ENCODE data around the gene LAG3. TPM values are rescaled to one million over a fixed set of nuclear protein-coding genes. Genes with fewer than 3 reads are reported as not detected.
A peak's percentile ranks its signal among the peaks of the same experiment; 100 is the strongest.

LAG3 gene
- polyA plus RNA-seq, 1 donor (not counting 4 experiments of a cell fraction or from before 2014, with no cell fraction given) = 0.09 TPM

GRCh38 chr12:6827437-6827911 is 55.2 kb downstream of the LAG3 start:
- Histone ChIP-seq H3K4me3 (ENCODE audit: control insufficient read depth in 2 of 3, extremely low read depth in 1 of 3, insufficient read depth in 2 of 3, low read depth in 1 of 3, low read length in 3 of 3) (no peak overlapping the region), H3K79me2 (ENCODE audit: control insufficient read depth, insufficient read depth, low read length) (no peaks in the 10 kb centered on the region), H3K9me3 (ENCODE audit: control insufficient read depth, low read depth, low read length) (no peaks in the 10 kb centered on the region), H3K27me3 (ENCODE audit: control insufficient read depth, extremely low read depth, insufficient read depth, low read length) (peaks cover 64% of the 10 kb centered on the region), H3K27ac (ENCODE audit: control insufficient read depth, insufficient read depth, low read length) (no peak overlapping the region), H3K9me1 (ENCODE audit: control insufficient read depth, extremely low read depth, insufficient read depth, low read length) (no peaks in the 10 kb centered on the region), H3K36me3 (ENCODE audit: control insufficient read depth in 2 of 2, extremely low read depth in 1 of 2, insufficient read depth in 2 of 2, low read length in 2 of 2) (no peaks in the 10 kb centered on the region), H4K20me1 (ENCODE audit: control insufficient read depth, extremely low read depth, insufficient read depth, low read length) (no peaks in the 10 kb centered on the region), H3K4me2 (ENCODE audit: control insufficient read depth, extremely low read depth, insufficient read depth, low read depth, low read length) (no peak overlapping the region), H3K9ac (ENCODE audit: control insufficient read depth, extremely low read depth, insufficient read depth, low read length) (no peak overlapping the region), H2AFZ (ENCODE audit: control insufficient read depth, low read length) (peak overlapping the region; percentile 35), H3K4me1 (ENCODE audit: control insufficient read depth, extremely low read depth, insufficient read depth, low read length) (peaks cover 12% of the 10 kb centered on the region)
- TF ChIP-seq EZH2 (IDR thresholded peaks at IDR 0.05; ENCODE audit: low read length) = no peak
- TF ChIP-seq, protein P1, sequence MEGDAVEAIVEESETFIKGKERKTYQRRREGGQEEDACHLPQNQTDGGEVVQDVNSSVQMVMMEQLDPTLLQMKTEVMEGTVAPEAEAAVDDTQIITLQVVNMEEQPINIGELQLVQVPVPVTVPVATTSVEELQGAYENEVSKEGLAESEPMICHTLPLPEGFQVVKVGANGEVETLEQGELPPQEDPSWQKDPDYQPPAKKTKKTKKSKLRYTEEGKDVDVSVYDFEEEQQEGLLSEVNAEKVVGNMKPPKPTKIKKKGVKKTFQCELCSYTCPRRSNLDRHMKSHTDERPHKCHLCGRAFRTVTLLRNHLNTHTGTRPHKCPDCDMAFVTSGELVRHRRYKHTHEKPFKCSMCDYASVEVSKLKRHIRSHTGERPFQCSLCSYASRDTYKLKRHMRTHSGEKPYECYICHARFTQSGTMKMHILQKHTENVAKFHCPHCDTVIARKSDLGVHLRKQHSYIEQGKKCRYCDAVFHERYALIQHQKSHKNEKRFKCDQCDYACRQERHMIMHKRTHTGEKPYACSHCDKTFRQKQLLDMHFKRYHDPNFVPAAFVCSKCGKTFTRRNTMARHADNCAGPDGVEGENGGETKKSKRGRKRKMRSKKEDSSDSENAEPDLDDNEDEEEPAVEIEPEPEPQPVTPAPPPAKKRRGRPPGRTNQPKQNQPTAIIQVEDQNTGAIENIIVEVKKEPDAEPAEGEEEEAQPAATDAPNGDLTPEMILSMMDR (optimal IDR thresholded peaks at IDR 0.05 in 1 of 3, IDR thresholded peaks at IDR 0.05 in 1 of 3, conservative IDR thresholded peaks at IDR 0.05 in 1 of 3; ENCODE audit: extremely low read depth in 1 of 3, insufficient read depth in 2 of 3, low read length in 3 of 3) = no peak
- dilution Hi-C loops (cut with MboI; ENCODE audit: extremely low pct_ligation_motif_present, low sequenced_read_pairs) = no loop called here
- DNase-seq (ENCODE audit: low read depth, low spot score) = no peak
- peak; percentile 92 for FAIRE-seq

Other genes with a start within 250 kb of the LAG3 start
- gene GAPDH, start 238.0 kb upstream of the LAG3 start, polyA plus RNA-seq = 8,390 to 11,361 TPM (median 8,495 TPM) in 3 replicates
- 0.67 to 1.0 TPM (median 0.75 TPM) in 3 replicates for gene IFFO1, start 216.5 kb upstream of the LAG3 start, polyA plus RNA-seq
- 85.9 to 108 TPM (median 94.4 TPM) in 3 replicates for gene NOP2, start 204.2 kb upstream of the LAG3 start, polyA plus RNA-seq
- 79.7 to 93.1 TPM (median 81.2 TPM) in 3 replicates for gene CHD4, start 165.1 kb upstream of the LAG3 start, polyA plus RNA-seq
- gene LPAR5, start 136.6 kb upstream of the LAG3 start, polyA plus RNA-seq = 6.7 to 11.7 TPM (median 8.3 TPM) in 3 replicates
- gene ACRBP, start 125.1 kb upstream of the LAG3 start, polyA plus RNA-seq = 0.07 to 0.21 TPM (median 0.09 TPM) in 3 replicates
- gene ING4, start 109.4 kb upstream of the LAG3 start, polyA plus RNA-seq = 25.5 to 31.6 TPM (median 30.4 TPM) in 3 replicates
- 29.0 to 44.0 TPM (median 29.8 TPM) in 3 replicates for gene ZNF384, start 83.1 kb upstream of the LAG3 start, polyA plus RNA-seq
- not detected in 3 replicates for gene PIANP, start 71.7 kb upstream of the LAG3 start, polyA plus RNA-seq
- 85.4 to 116 TPM (median 85.5 TPM) in 3 replicates for gene COPS7A, start 48.5 kb upstream of the LAG3 start, polyA plus RNA-seq
- 317 to 364 TPM (median 335 TPM) in 3 replicates for gene MLF2, start 19.4 kb upstream of the LAG3 start, polyA plus RNA-seq
- 80.6 to 140 TPM (median 119 TPM) in 3 replicates for gene PTMS, start 6.2 kb upstream of the LAG3 start, polyA plus RNA-seq
- gene CD4, start 17.0 kb downstream of the LAG3 start, polyA plus RNA-seq = 0.01 to 0.05 TPM in 2 of 3 replicates, not detected in the other
- gene GPR162, start 49.3 kb downstream of the LAG3 start, polyA plus RNA-seq = 0.05 to 0.10 TPM (median 0.09 TPM) in 3 replicates
- 3.9 to 5.7 TPM (median 4.2 TPM) in 3 replicates for gene P3H3, start 55.9 kb downstream of the LAG3 start, polyA plus RNA-seq
- gene GNB3, start 68.4 kb downstream of the LAG3 start, polyA plus RNA-seq = 0.41 to 0.94 TPM (median 0.80 TPM) in 3 replicates
- 2.1 to 16.9 TPM (median 15.0 TPM) in 3 replicates for gene CDCA3, start 78.8 kb downstream of the LAG3 start, polyA plus RNA-seq
- gene USP5, start 79.6 kb downstream of the LAG3 start, polyA plus RNA-seq = 58.3 to 84.1 TPM (median 67.2 TPM) in 3 replicates
- gene TPI1, start 95.0 kb downstream of the LAG3 start, polyA plus RNA-seq = 1,218 to 2,229 TPM (median 1,551 TPM) in 3 replicates
- 4.9 to 8.7 TPM (median 5.1 TPM) in 3 replicates for gene SPSB2, start 100.8 kb downstream of the LAG3 start, polyA plus RNA-seq
- 6.2 to 7.1 TPM (median 6.3 TPM) in 3 replicates for gene LRRC23, start 132.3 kb downstream of the LAG3 start, polyA plus RNA-seq
- 0.87 to 1.7 TPM (median 1.1 TPM) in 3 replicates for gene ENO2, start 142.1 kb downstream of the LAG3 start, polyA plus RNA-seq
- 4.8 to 7.8 TPM (median 6.2 TPM) in 3 replicates for gene ATN1, start 155.4 kb downstream of the LAG3 start, polyA plus RNA-seq
- gene RNU7-1, start 171.3 kb downstream of the LAG3 start, polyA plus RNA-seq = not detected in 3 replicates
- gene C12orf57, start 171.5 kb downstream of the LAG3 start, polyA plus RNA-seq = 121 to 211 TPM (median 137 TPM) in 3 replicates
- 18.7 to 21.0 TPM (median 19.7 TPM) in 3 replicates for gene PTPN6, start 178.8 kb downstream of the LAG3 start, polyA plus RNA-seq
- gene PHB2, start 198.1 kb downstream of the LAG3 start, polyA plus RNA-seq = 225 to 270 TPM (median 244 TPM) in 3 replicates
- gene EMG1, start 198.4 kb downstream of the LAG3 start, polyA plus RNA-seq = 61.6 to 104 TPM (median 76.9 TPM) in 3 replicates
- 51.0 to 69.1 TPM (median 52.0 TPM) in 3 replicates for gene LPCAT3, start 246.0 kb downstream of the LAG3 start, polyA plus RNA-seq